ENCODE data around the gene CXCR5.

DNA sequence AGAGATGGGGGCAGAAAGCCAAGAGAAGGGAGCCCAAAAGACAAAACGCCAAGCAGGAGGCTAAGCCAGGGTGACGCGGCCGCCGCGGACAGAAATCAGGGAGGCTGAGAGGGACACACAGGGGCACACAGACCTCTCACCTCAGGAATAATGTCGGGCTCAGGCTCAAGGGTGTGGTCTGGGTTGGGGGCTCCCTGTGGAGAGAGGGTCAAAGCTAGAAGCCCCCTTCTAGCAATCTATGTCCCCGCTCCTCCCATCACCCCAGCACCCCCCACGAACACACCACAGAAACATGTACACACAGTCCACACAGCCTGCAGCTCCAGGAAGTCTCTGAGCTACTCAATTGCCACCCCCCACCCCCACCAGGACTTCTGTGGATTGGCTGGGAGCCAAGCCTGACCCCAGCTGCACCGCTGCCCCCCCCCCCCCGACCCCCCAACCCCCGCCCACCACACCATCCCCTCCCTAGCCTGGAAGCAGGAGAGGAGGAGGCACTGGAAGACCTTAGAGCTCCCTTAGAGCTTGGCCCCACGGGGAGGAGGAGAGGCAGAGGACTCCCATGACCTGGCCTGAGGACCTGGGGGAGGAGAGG is 35.1 kb downstream of the CXCR5 start:
- TF ChIP-seq, protein P1, sequence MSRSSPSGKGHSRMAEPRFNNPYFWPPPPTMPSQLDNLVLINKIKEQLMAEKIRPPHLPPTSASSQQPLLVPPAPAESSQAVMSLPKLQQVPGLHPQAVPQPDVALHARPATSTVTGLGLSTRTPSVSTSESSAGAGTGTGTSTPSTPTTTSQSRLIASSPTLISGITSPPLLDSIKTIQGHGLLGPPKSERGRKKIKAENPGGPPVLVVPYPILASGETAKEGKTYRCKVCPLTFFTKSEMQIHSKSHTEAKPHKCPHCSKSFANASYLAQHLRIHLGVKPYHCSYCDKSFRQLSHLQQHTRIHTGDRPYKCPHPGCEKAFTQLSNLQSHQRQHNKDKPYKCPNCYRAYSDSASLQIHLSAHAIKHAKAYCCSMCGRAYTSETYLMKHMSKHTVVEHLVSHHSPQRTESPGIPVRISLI (tag by site-specific recombination; IDR thresholded peaks at IDR 0.05) = no peak
- TF ChIP-seq, protein P2, sequence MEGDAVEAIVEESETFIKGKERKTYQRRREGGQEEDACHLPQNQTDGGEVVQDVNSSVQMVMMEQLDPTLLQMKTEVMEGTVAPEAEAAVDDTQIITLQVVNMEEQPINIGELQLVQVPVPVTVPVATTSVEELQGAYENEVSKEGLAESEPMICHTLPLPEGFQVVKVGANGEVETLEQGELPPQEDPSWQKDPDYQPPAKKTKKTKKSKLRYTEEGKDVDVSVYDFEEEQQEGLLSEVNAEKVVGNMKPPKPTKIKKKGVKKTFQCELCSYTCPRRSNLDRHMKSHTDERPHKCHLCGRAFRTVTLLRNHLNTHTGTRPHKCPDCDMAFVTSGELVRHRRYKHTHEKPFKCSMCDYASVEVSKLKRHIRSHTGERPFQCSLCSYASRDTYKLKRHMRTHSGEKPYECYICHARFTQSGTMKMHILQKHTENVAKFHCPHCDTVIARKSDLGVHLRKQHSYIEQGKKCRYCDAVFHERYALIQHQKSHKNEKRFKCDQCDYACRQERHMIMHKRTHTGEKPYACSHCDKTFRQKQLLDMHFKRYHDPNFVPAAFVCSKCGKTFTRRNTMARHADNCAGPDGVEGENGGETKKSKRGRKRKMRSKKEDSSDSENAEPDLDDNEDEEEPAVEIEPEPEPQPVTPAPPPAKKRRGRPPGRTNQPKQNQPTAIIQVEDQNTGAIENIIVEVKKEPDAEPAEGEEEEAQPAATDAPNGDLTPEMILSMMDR (tag by site-specific recombination; IDR thresholded peaks at IDR 0.05) = no peak
- TF ChIP-seq, protein P3, sequence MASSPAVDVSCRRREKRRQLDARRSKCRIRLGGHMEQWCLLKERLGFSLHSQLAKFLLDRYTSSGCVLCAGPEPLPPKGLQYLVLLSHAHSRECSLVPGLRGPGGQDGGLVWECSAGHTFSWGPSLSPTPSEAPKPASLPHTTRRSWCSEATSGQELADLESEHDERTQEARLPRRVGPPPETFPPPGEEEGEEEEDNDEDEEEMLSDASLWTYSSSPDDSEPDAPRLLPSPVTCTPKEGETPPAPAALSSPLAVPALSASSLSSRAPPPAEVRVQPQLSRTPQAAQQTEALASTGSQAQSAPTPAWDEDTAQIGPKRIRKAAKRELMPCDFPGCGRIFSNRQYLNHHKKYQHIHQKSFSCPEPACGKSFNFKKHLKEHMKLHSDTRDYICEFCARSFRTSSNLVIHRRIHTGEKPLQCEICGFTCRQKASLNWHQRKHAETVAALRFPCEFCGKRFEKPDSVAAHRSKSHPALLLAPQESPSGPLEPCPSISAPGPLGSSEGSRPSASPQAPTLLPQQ (tag by site-specific recombination; IDR thresholded peaks at IDR 0.05) = no peak
- TF ChIP-seq ZNF776 (tag by site-specific recombination; IDR thresholded peaks at IDR 0.05; ENCODE audit: borderline replicate concordance) (no peak), ZBTB48 (tag by site-specific recombination; IDR thresholded peaks at IDR 0.05) (no peak), ZNF530 (tag by site-specific recombination; IDR thresholded peaks at IDR 0.05; ENCODE audit: low read depth) (no peak), ZNF664 (tag by site-specific recombination; IDR thresholded peaks at IDR 0.05) (no peak), ZBTB20 (tag by site-specific recombination; IDR thresholded peaks at IDR 0.05) (no peak), KLF16 (tag by site-specific recombination; IDR thresholded peaks at IDR 0.05) (no peak), ZNF394 (tag by site-specific recombination; IDR thresholded peaks at IDR 0.05; ENCODE audit: borderline replicate concordance) (no peak), ZNF112 (tag by site-specific recombination; IDR thresholded peaks at IDR 0.05) (no peak)
- TF ChIP-seq, protein P4, sequence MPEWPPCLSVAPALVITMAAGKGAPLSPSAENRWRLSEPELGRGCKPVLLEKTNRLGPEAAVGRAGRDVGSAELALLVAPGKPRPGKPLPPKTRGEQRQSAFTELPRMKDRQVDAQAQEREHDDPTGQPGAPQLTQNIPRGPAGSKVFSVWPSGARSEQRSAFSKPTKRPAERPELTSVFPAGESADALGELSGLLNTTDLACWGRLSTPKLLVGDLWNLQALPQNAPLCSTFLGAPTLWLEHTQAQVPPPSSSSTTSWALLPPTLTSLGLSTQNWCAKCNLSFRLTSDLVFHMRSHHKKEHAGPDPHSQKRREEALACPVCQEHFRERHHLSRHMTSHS (tag by site-specific recombination; IDR thresholded peaks at IDR 0.05) = no peak
- TF ChIP-seq, protein P5, sequence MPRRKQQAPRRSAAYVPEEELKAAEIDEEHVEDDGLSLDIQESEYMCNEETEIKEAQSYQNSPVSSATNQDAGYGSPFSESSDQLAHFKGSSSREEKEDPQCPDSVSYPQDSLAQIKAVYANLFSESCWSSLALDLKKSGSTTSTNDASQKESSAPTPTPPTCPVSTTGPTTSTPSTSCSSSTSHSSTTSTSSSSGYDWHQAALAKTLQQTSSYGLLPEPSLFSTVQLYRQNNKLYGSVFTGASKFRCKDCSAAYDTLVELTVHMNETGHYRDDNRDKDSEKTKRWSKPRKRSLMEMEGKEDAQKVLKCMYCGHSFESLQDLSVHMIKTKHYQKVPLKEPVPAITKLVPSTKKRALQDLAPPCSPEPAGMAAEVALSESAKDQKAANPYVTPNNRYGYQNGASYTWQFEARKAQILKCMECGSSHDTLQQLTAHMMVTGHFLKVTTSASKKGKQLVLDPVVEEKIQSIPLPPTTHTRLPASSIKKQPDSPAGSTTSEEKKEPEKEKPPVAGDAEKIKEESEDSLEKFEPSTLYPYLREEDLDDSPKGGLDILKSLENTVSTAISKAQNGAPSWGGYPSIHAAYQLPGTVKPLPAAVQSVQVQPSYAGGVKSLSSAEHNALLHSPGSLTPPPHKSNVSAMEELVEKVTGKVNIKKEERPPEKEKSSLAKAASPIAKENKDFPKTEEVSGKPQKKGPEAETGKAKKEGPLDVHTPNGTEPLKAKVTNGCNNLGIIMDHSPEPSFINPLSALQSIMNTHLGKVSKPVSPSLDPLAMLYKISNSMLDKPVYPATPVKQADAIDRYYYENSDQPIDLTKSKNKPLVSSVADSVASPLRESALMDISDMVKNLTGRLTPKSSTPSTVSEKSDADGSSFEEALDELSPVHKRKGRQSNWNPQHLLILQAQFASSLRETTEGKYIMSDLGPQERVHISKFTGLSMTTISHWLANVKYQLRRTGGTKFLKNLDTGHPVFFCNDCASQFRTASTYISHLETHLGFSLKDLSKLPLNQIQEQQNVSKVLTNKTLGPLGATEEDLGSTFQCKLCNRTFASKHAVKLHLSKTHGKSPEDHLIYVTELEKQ (tag by site-specific recombination; IDR thresholded peaks at IDR 0.05; ENCODE audit: borderline replicate concordance) = no peak
- TF ChIP-seq, protein P6, sequence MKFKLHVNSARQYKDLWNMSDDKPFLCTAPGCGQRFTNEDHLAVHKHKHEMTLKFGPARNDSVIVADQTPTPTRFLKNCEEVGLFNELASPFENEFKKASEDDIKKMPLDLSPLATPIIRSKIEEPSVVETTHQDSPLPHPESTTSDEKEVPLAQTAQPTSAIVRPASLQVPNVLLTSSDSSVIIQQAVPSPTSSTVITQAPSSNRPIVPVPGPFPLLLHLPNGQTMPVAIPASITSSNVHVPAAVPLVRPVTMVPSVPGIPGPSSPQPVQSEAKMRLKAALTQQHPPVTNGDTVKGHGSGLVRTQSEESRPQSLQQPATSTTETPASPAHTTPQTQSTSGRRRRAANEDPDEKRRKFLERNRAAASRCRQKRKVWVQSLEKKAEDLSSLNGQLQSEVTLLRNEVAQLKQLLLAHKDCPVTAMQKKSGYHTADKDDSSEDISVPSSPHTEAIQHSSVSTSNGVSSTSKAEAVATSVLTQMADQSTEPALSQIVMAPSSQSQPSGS (tag by site-specific recombination; IDR thresholded peaks at IDR 0.05; ENCODE audit: low read depth) = no peak
